ENCODE data around the gene KANSL1. TPM values are rescaled to one million over a fixed set of nuclear protein-coding genes. Genes with fewer than 3 reads are reported as not detected.
A peak's percentile ranks its signal among the peaks of the same experiment; 100 is the strongest.

Gene KANSL1
- total RNA-seq, 2 donors from 2014 or later: 137 to 144 TPM

- H3K27me3 Mint-ChIP-seq (ENCODE audit: insufficient read depth): no peaks in the 10 kb centered on the region
- no peak overlapping the region for H3K27ac Mint-ChIP-seq
- peaks cover 46% of the 10 kb centered on the region for H3K4me1 Mint-ChIP-seq
- Histone ChIP-seq H3K36me3 (ENCODE audit: control insufficient read depth, insufficient read depth, low read length) (peaks cover 53% of the 10 kb centered on the region), H3K27me3 (ENCODE audit: control insufficient read depth, insufficient read depth, low read length, poor library complexity, severe bottlenecking) (no peaks in the 10 kb centered on the region), H3K4me1 (ENCODE audit: control insufficient read depth, insufficient read depth, low read length) (peaks cover 2% of the 10 kb centered on the region), H3K27ac (ENCODE audit: low read depth, low read length) (no peak overlapping the region), H3K4me3 (ENCODE audit: low read length) (no peak overlapping the region), H3K9me3 (ENCODE audit: control insufficient read depth, low read length) (no peaks in the 10 kb centered on the region), H3K9ac (ENCODE audit: extremely low read depth, low read length, poor library complexity, severe bottlenecking) (no peak overlapping the region)
- H3K9me3 Mint-ChIP-seq: no peaks in the 10 kb centered on the region
- DNase-seq: no peak
- no peak overlapping the region for H3K4me3 Mint-ChIP-seq
- TF ChIP-seq CTCF (conservative IDR thresholded peaks at IDR 0.05): no peak
- WGBS, 2 experiments (ENCODE audit: insufficient coverage in 1 of 2, insufficient read length in 1 of 2): 93% methylated on average over 2 of the region's 2 CpGs; no CpG with 5 or more reads in 1 of the 2 experiments
- H3K36me3 Mint-ChIP-seq (ENCODE audit: low read depth): peaks cover 55% of the 10 kb centered on the region
These were observed 26.0 kb downstream of the KANSL1 start for GRCh38 chr17:46167267-46167666.

- peaks cover 44% of the 10 kb centered on the region for H3K4me1 Mint-ChIP-seq
- Histone ChIP-seq H3K9me3 (ENCODE audit: control insufficient read depth, low read length) (no peaks in the 10 kb centered on the region), H3K4me1 (ENCODE audit: control insufficient read depth, insufficient read depth, low read length) (peaks cover 2% of the 10 kb centered on the region), H3K9ac (ENCODE audit: extremely low read depth, low read length, poor library complexity, severe bottlenecking) (no peak overlapping the region), H3K36me3 (ENCODE audit: control insufficient read depth, insufficient read depth, low read length) (peaks cover 48% of the 10 kb centered on the region), H3K27ac (ENCODE audit: low read depth, low read length) (no peak overlapping the region), H3K4me3 (ENCODE audit: low read length) (no peak overlapping the region), H3K27me3 (ENCODE audit: control insufficient read depth, insufficient read depth, low read length, poor library complexity, severe bottlenecking) (no peaks in the 10 kb centered on the region)
- no peak for DNase-seq
- peaks cover 55% of the 10 kb centered on the region for H3K36me3 Mint-ChIP-seq (ENCODE audit: low read depth)
- WGBS, 2 experiments (ENCODE audit: insufficient coverage in 1 of 2, insufficient read length in 1 of 2): 93 to 94% methylated on average over 2 of the region's 2 CpGs
- no peak for TF ChIP-seq CTCF (conservative IDR thresholded peaks at IDR 0.05)
- no peaks in the 10 kb centered on the region for H3K27me3 Mint-ChIP-seq (ENCODE audit: insufficient read depth)
- no peaks in the 10 kb centered on the region for H3K9me3 Mint-ChIP-seq
- H3K4me3 Mint-ChIP-seq: no peak overlapping the region
- H3K27ac Mint-ChIP-seq: no peak overlapping the region
These were observed 26.5 kb downstream of the KANSL1 start for GRCh38 chr17:46166692-46167249.

GRCh38 chr17:46163929-46164594 is 29.2 kb downstream of the KANSL1 start:
- Histone ChIP-seq H3K27me3 (ENCODE audit: control insufficient read depth, insufficient read depth, low read length, poor library complexity, severe bottlenecking) (no peaks in the 10 kb centered on the region), H3K36me3 (ENCODE audit: control insufficient read depth, insufficient read depth, low read length) (peaks cover 25% of the 10 kb centered on the region), H3K9me3 (ENCODE audit: control insufficient read depth, low read length) (no peaks in the 10 kb centered on the region), H3K4me3 (ENCODE audit: low read length) (no peak overlapping the region), H3K27ac (ENCODE audit: low read depth, low read length) (no peak overlapping the region), H3K4me1 (ENCODE audit: control insufficient read depth, insufficient read depth, low read length) (peaks cover 6% of the 10 kb centered on the region), H3K9ac (ENCODE audit: extremely low read depth, low read length, poor library complexity, severe bottlenecking) (no peak overlapping the region)
- no peak for TF ChIP-seq CTCF (conservative IDR thresholded peaks at IDR 0.05)
- Mint-ChIP-seq H3K9me3 (no peaks in the 10 kb centered on the region), H3K27me3 (ENCODE audit: insufficient read depth) (no peaks in the 10 kb centered on the region), H3K4me1 (peaks cover 37% of the 10 kb centered on the region), H3K4me3 (no peak overlapping the region), H3K36me3 (ENCODE audit: low read depth) (peaks cover 31% of the 10 kb centered on the region), H3K27ac (peak overlapping the region; percentile 2)
- no peak for DNase-seq
- 90% methylated on average over 4 of the region's 4 CpGs; no CpG with 5 or more reads in 1 of the 2 experiments for WGBS, 2 experiments (ENCODE audit: insufficient coverage in 1 of 2, insufficient read length in 1 of 2)
